Right cardiac atrium (tissue), 5 donors: ENCODE results near the gene UBE2V1. TPM values are rescaled to one million over a fixed set of nuclear protein-coding genes. Genes with fewer than 3 reads are reported as not detected.
A peak's percentile ranks its signal among the peaks of the same experiment; 100 is the strongest.
"Not testable (repeated sequence)": the region's sequence is repeated elsewhere in the genome, so short reads cannot be mapped to it uniquely, and the experiment has no call there.

Experiments used
- ATAC-seq, 2 donors: fragments of 200-7000 bp; cut with Tn5 transposase; one replicate each; pipeline versions ENCODE4 v1.8.0 to v1.9.1; 2020; ENCODE audit warnings: moderate library complexity in 2 of 2, mild to moderate bottlenecking in 1 of 2
- DNase-seq, 3 donors: peaks; one replicate each; pipeline ENCODE4 v3.0.0-alpha.2; 2020
- H3K27ac ChIP-seq: one replicate; pipeline ENCODE4 v1.5.1; 2013; ENCODE audit warnings: mild to moderate bottlenecking, low read length, control low read depth, moderate library complexity
- H3K27me3 ChIP-seq: one replicate; pipeline ENCODE4 v1.6.1; 2013; ENCODE audit not compliant: control insufficient read depth, insufficient read depth
- H3K4me1 ChIP-seq: one replicate; pipeline ENCODE4 v1.6.1; 2013; ENCODE audit warnings: low read length; ENCODE audit not compliant: control insufficient read depth, insufficient read depth
- H3K4me3 ChIP-seq: one replicate; pipeline ENCODE4 v1.5.1; 2013; ENCODE audit warnings: low read length, control low read depth
- H3K9me3 ChIP-seq: one replicate; pipeline ENCODE4 v1.6.1; 2013; ENCODE audit warnings: low read length; ENCODE audit not compliant: control insufficient read depth
- WGBS: extraction: QIAGEN DNeasy Blood & Tissue Kit; methylation state at CpG from one replicate; pipeline ENCODE4 v1.1.7; 2013; 5-methylcytosine and 5-hydroxymethylcytosine counted together
- intact Hi-C, 4 donors: fragments of 100-400 bp; cut with DNase I; formaldehyde crosslinking; loops; one replicate each; pipeline versions ENCODE4 v1.11.0 to v1.14.0; 2022 to 2023
- polyA plus RNA-seq: library from polyadenylated mRNA; stranded (reverse); fragments of 200-250 nt; gene quantifications from one replicate; pipeline ENCODE4 v1.2.3, GENCODE V29; 2013
- total RNA-seq, 4 donors: library from RNA; stranded (reverse); fragmentation: NEBNext Ultra II Directional; extraction: Animal tissue kit (Norgen Biotek cat#: 25700); gene quantifications; one replicate each; pipeline ENCODE4 v1.2.1, GENCODE V29; 2021
- donor health status: healthy with polysubstance abuse.
- donor health status: DM: no; HTN: yes; CAD: no.
- donor health status: DM: no; HTN: no; CAD: no.
- donor health status: DM: no; HTN: yes; CAD: no; lungs with severe emphysema.
- donor health status: DM: yes; HTN: yes; CAD: no.

The UBE2V1 gene
- total and polyA plus RNA-seq, 5 donors, result 86.0 to 120 (median 89.0) TPM

GRCh38 chr20:50102551-50102950 lies 10.4 kb downstream of the UBE2V1 start:
- H3K27me3 ChIP-seq, H3K9me3 ChIP-seq, DNase-seq, H3K27ac ChIP-seq, intact Hi-C loops, H3K4me3 ChIP-seq, ATAC-seq: not testable (repeated sequence)
- WGBS, result 95% methylated on average over 14 of the region's 14 CpGs
- peaks cover 14% of the 10 kb centered on the region for H3K4me1 ChIP-seq

GRCh38 chr20:50101887-50102286 lies 11.1 kb downstream of the UBE2V1 start:
- 52% methylated on average over 4 of the region's 4 CpGs for WGBS
- Histone ChIP-seq H3K27me3 (no peaks in the 10 kb centered on the region), H3K4me3 (no peak overlapping the region), H3K9me3 (no peaks in the 10 kb centered on the region), H3K27ac (peak overlapping the region; percentile 52), H3K4me1 (peaks cover 11% of the 10 kb centered on the region)
- no peak for DNase-seq
- intact Hi-C loops, result no loop called here
- no peak for ATAC-seq

- DNase-seq (no peak), ATAC-seq (no peak)
- Histone ChIP-seq H3K4me1 (peaks cover 11% of the 10 kb centered on the region), H3K4me3 (no peak overlapping the region), H3K9me3 (no peaks in the 10 kb centered on the region), H3K27ac (no peak overlapping the region), H3K27me3 (no peaks in the 10 kb centered on the region)
- WGBS, result 64% methylated on average over 2 of the region's 2 CpGs
- intact Hi-C loops, result no loop called here
These were observed 11.7 kb downstream of the UBE2V1 start for GRCh38 chr20:50101281-50101680.

- Histone ChIP-seq H3K4me1 (peaks cover 11% of the 10 kb centered on the region), H3K4me3 (no peak overlapping the region)
These were observed 12.4 kb downstream of the UBE2V1 start for GRCh38 chr20:50100552-50100951.

GRCh38 chr20:50099565-50099991 lies 13.4 kb downstream of the UBE2V1 start:
- Histone ChIP-seq H3K4me3 (no peak overlapping the region), H3K9me3 (no peaks in the 10 kb centered on the region), H3K27me3 (no peaks in the 10 kb centered on the region), H3K4me1 (peaks cover 11% of the 10 kb centered on the region), H3K27ac (peak overlapping the region; percentile 15)
- 93% methylated on average over 5 of the region's 5 CpGs for WGBS
- no peak for ATAC-seq
- DNase-seq, result no peak
- intact Hi-C loops, result no loop called here

More at GRCh38 chr20:50100552-50100951, 12.4 kb downstream of the UBE2V1 start:
- Histone ChIP-seq H3K27me3 (no peaks in the 10 kb centered on the region), H3K9me3 (no peaks in the 10 kb centered on the region), H3K27ac (no peak overlapping the region)
- no peak for DNase-seq
- peak in 1 of 2 donors; percentile 31 for ATAC-seq
- intact Hi-C loops, result no loop called here

- intact Hi-C loops, result no loop called here
- Histone ChIP-seq H3K4me1 (peaks cover 11% of the 10 kb centered on the region), H3K9me3 (no peaks in the 10 kb centered on the region), H3K27me3 (no peaks in the 10 kb centered on the region), H3K4me3 (no peak overlapping the region), H3K27ac (no peak overlapping the region)
- ATAC-seq (no peak), DNase-seq (no peak)
- 62% methylated on average over 1 of the region's 1 CpG for WGBS
These were observed 13.8 kb downstream of the UBE2V1 start for GRCh38 chr20:50099113-50099512.

- intact Hi-C loops, result no loop called here
- Histone ChIP-seq H3K27me3 (no peaks in the 10 kb centered on the region), H3K4me1 (peaks cover 11% of the 10 kb centered on the region), H3K4me3 (no peak overlapping the region), H3K27ac (peak overlapping the region; percentile 62), H3K9me3 (no peaks in the 10 kb centered on the region)
- ATAC-seq (no peak), DNase-seq (no peak)
- 52% methylated on average over 2 of the region's 2 CpGs for WGBS
These were observed 14.7 kb downstream of the UBE2V1 start for GRCh38 chr20:50098259-50098658.

GRCh38 chr20:50097843-50098242 lies 15.1 kb downstream of the UBE2V1 start:
- intact Hi-C loops, result no loop called here
- no peak for ATAC-seq
- 82% methylated on average over 4 of the region's 4 CpGs for WGBS
- DNase-seq, result no peak
- no peaks in the 10 kb centered on the region for H3K9me3 ChIP-seq
- H3K27ac ChIP-seq, result peak overlapping the region; percentile 62
- peaks cover 11% of the 10 kb centered on the region for H3K4me1 ChIP-seq
- H3K27me3 ChIP-seq, result no peaks in the 10 kb centered on the region
- no peak overlapping the region for H3K4me3 ChIP-seq

GRCh38 chr20:50096237-50096636 lies 16.7 kb downstream of the UBE2V1 start:
- no peaks in the 10 kb centered on the region for H3K9me3 ChIP-seq
- no peaks in the 10 kb centered on the region for H3K27me3 ChIP-seq
- peaks cover 10% of the 10 kb centered on the region for H3K4me1 ChIP-seq
- H3K4me3 ChIP-seq, result no peak overlapping the region
- no peak overlapping the region for H3K27ac ChIP-seq
- ATAC-seq, result no peak
- no peak for DNase-seq
- WGBS, result 84% methylated on average over 3 of the region's 3 CpGs
- intact Hi-C loops, result no loop called here

- Histone ChIP-seq H3K9me3 (no peaks in the 10 kb centered on the region), H3K27me3 (no peaks in the 10 kb centered on the region), H3K4me3 (no peak overlapping the region), H3K4me1 (peaks cover 10% of the 10 kb centered on the region), H3K27ac (no peak overlapping the region)
- no peak for DNase-seq
- 64% methylated on average over 4 of the region's 4 CpGs for WGBS
- peak in 1 of 2 donors; percentile 16 for ATAC-seq
- intact Hi-C loops, result no loop called here
These were observed 17.4 kb downstream of the UBE2V1 start for GRCh38 chr20:50095476-50096078.

GRCh38 chr20:50094522-50094921 lies 18.4 kb downstream of the UBE2V1 start:
- Histone ChIP-seq H3K27me3 (no peaks in the 10 kb centered on the region), H3K4me3 (no peak overlapping the region), H3K27ac (no peak overlapping the region), H3K4me1 (peaks cover 12% of the 10 kb centered on the region), H3K9me3 (no peaks in the 10 kb centered on the region)
- intact Hi-C loops, result no loop called here
- no peak for DNase-seq
- ATAC-seq, result no peak
- 86% methylated on average over 4 of the region's 4 CpGs for WGBS

GRCh38 chr20:50093240-50093639 lies 19.7 kb downstream of the UBE2V1 start:
- intact Hi-C loops, result no loop called here
- peaks cover 10% of the 10 kb centered on the region for H3K4me1 ChIP-seq
- ATAC-seq (no peak), DNase-seq (no peak)
- no peaks in the 10 kb centered on the region for H3K27me3 ChIP-seq
- WGBS, result 76% methylated on average over 2 of the region's 2 CpGs
- H3K9me3 ChIP-seq, result no peaks in the 10 kb centered on the region
- no peak overlapping the region for H3K27ac ChIP-seq
- no peak overlapping the region for H3K4me3 ChIP-seq
